HL-60 (cell line): ENCODE data around the gene SETD4.

Source experiments
- POLR2AphosphoS5 ChIP-seq: IDR thresholded peaks from 2 replicates; pipeline ENCODE4 v1.6.1; 2012; ENCODE audit warnings: low read depth
- TF ChIP-seq, protein P1 (sequence below): IDR thresholded peaks from one replicate; pipeline ENCODE4 v1.5.1; 2011; ENCODE audit warnings: low read length, control low read depth, inconsistent platforms; ENCODE audit not compliant: insufficient read depth

DNA sequence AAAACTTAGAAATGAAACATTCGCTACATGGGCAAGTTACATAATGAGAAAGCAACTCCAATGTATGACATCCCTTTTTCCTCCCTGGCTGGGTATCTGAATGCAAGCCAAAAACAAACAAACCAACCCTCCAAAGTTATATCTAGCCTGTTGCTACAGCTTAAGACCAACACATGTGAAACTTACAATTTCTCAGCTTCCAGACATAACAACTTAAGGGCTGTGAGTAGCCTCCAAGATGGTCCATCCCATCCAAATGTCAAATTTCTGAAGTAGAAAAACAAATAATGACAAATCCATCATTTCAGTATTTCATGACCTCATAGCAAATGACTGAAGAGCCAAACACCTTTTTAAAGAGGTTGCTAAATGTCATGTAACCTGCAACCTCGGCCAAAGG, 19.9 kb downstream of the SETD4 start:
- TF ChIP-seq, protein P1, sequence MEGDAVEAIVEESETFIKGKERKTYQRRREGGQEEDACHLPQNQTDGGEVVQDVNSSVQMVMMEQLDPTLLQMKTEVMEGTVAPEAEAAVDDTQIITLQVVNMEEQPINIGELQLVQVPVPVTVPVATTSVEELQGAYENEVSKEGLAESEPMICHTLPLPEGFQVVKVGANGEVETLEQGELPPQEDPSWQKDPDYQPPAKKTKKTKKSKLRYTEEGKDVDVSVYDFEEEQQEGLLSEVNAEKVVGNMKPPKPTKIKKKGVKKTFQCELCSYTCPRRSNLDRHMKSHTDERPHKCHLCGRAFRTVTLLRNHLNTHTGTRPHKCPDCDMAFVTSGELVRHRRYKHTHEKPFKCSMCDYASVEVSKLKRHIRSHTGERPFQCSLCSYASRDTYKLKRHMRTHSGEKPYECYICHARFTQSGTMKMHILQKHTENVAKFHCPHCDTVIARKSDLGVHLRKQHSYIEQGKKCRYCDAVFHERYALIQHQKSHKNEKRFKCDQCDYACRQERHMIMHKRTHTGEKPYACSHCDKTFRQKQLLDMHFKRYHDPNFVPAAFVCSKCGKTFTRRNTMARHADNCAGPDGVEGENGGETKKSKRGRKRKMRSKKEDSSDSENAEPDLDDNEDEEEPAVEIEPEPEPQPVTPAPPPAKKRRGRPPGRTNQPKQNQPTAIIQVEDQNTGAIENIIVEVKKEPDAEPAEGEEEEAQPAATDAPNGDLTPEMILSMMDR: no peak
- TF ChIP-seq POLR2AphosphoS5: no peak
